Stimulated activated CD4-positive, alpha-beta T cell treated with anti-CD3 and anti-CD28 coated beads, Interleukin-15, amount 100 ng/mL, for 48 hours (primary cell): ENCODE data around the gene SHISA9.

Source experiments
- DNase-seq, 2 donors: peaks; one replicate each; pipeline ENCODE4 v3.0.0-alpha.2; 2020; ENCODE audit warnings: low read depth in 2 of 2

The SHISA9 gene

DNA sequence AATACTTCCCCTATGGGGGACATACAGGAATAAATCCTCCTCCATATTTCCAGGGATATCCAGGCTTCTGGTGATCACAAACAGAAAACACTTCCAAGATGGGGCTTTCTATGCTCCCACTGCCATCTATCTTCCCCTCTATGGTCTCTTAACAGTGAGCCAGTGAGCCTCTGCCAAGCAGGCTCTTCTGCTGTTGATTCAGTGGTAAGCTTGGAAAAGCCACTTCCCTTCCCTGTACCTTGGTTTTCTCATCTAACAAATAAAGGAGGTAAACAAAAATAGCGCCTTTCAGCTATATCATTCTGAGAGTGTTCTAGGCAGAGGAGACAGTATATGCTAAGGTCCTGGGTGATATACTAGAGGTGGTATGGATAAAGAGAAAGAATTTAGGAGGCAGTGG is 368.0 kb downstream of the SHISA9 start:
- no peak for DNase-seq

DNA sequence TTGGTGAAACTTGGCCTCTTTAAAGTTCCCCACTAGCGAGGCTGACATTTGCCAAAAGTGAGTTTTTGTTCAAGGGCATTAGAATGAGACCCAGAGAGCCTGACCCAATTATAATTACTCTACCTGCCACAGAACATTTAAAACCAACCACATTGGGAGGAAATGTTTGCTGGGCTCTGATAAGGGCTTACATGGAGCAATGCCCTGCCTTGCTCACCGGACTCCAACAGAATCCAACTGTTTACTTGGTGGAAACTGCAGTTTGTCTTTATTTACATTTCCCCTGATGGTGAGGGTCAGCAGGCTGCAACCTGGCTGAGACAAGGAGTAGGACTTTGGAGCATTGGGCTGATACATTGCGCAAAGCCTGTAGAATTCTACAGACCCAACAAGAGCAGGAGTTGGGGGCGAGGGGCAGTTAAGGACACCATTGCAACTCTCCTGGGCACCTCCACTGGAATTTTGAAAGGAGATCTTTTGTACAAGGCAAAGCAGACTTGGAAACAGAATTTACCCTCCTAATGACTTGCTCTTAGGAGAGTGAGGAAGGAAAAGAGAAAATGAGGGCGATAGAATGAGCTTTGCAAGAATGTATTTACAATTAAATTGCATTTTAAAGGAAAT is 368.6 kb downstream of the SHISA9 start:
- no peak for DNase-seq

DNA sequence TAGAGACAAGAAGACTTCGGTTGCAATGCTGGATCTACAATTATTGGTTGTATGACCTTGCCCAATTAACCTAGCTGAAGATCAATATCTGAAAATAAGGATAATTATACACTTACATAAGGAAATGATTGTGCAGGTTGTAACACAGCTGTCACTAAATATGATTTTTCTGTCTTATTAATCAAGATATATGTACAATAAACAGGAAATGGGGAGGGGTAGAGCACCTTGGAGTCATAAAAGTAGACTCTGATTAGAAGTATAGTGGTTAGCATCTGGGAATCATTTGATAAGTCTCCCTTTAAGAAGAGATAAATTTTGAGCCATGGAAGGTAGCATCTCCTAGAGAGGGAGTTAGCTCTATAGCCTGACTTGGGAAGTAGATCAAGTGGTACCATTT is 369.2 kb downstream of the SHISA9 start:
- DNase-seq = no peak

DNA sequence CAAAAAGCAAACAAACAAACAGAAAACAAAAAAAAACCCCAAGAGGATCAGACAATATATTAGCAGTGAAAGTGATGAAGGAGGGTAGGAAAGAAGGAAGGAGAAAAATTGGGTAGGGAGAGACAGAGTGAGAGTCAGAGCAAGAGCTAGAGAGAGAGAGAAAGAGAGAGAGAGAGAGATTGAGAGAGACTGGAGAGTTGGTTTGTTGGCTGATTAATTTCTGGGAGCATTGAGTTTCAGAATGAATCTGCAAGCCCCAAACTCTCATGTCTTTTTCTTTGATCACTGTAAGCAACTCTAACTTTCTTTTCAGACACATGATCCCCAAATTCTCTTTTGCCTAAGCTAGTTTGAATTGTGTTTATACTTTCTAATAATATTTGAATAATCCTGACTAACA is 388.1 kb downstream of the SHISA9 start:
- DNase-seq = no peak
